Measurements from ENCODE around the gene CASTOR1. TPM values are rescaled to one million over a fixed set of nuclear protein-coding genes. Genes with fewer than 3 reads are reported as not detected.

Gene CASTOR1
- total and polyA plus RNA-seq, 9 donors = 3.5 to 7.1 (median 4.8) TPM

GRCh38 chr22:30238661-30239487 is 50.4 kb downstream of the CASTOR1 start:
- Histone ChIP-seq H3K27me3 (ENCODE audit: control insufficient read depth, insufficient read depth, low read length) (peaks cover 24% of the 10 kb centered on the region), H3K4me3 (ENCODE audit: low read length) (no peak overlapping the region), H3K4me1 (ENCODE audit: control insufficient read depth, insufficient read depth, low read length) (peaks cover 73% of the 10 kb centered on the region), H3K36me3 (ENCODE audit: control insufficient read depth, insufficient read depth, low read length) (no peaks in the 10 kb centered on the region), H3K9me3 (replicated peaks; ENCODE audit: control insufficient read depth, low read depth, low read length) (no peaks in the 10 kb centered on the region), H3K27ac (ENCODE audit: low read length) (peak overlapping the region; percentile 13)
- 47% methylated on average over 24 of the region's 27 CpGs for WGBS (ENCODE audit: insufficient coverage)
- peak; percentile 91 for DNase-seq

DNA sequence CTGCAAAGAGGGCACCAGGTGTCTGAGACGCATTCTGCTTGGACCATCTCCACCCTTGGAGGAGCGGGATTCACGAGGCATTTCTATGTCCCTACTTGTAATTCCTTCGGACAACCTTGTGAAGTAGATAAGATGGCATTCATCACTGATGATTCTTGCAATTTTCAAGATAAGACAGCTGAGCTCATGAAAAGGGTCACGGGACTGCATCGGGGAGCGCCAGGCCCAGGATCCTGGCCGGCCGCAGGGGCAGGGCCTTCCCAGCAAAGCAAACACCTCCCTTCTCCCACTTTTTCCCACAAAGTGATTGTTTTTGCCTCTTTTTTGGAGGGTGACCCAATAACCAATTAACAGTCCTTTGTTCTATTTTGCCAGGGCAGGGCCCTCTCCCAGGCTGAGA is 51.2 kb downstream of the CASTOR1 start:
- no peak overlapping the region for H3K27ac ChIP-seq (ENCODE audit: low read length)
- H3K27me3 ChIP-seq (ENCODE audit: control insufficient read depth, insufficient read depth, low read length) = peaks cover 21% of the 10 kb centered on the region
- WGBS (ENCODE audit: insufficient coverage) = 90% methylated on average over 2 of the region's 9 CpGs

GRCh38 chr22:30236875-30237274 is 52.4 kb downstream of the CASTOR1 start:
- Histone ChIP-seq H3K27me3 (ENCODE audit: control insufficient read depth, insufficient read depth, low read length) (peaks cover 30% of the 10 kb centered on the region), H3K4me3 (ENCODE audit: low read length) (no peak overlapping the region), H3K9me3 (replicated peaks; ENCODE audit: control insufficient read depth, low read depth, low read length) (no peaks in the 10 kb centered on the region), H3K36me3 (ENCODE audit: control insufficient read depth, insufficient read depth, low read length) (no peaks in the 10 kb centered on the region), H3K27ac (ENCODE audit: low read length) (no peak overlapping the region), H3K4me1 (ENCODE audit: control insufficient read depth, insufficient read depth, low read length) (peaks cover 83% of the 10 kb centered on the region)
- no peak for DNase-seq
- WGBS (ENCODE audit: insufficient coverage) = 55% methylated on average over 2 of the region's 5 CpGs

More for the DNA sequence above, 51.2 kb downstream of the CASTOR1 start:
- Histone ChIP-seq H3K4me1 (ENCODE audit: control insufficient read depth, insufficient read depth, low read length) (peaks cover 79% of the 10 kb centered on the region), H3K9me3 (replicated peaks; ENCODE audit: control insufficient read depth, low read depth, low read length) (no peaks in the 10 kb centered on the region), H3K4me3 (ENCODE audit: low read length) (no peak overlapping the region), H3K36me3 (ENCODE audit: control insufficient read depth, insufficient read depth, low read length) (no peaks in the 10 kb centered on the region)
- DNase-seq = no peak

DNA sequence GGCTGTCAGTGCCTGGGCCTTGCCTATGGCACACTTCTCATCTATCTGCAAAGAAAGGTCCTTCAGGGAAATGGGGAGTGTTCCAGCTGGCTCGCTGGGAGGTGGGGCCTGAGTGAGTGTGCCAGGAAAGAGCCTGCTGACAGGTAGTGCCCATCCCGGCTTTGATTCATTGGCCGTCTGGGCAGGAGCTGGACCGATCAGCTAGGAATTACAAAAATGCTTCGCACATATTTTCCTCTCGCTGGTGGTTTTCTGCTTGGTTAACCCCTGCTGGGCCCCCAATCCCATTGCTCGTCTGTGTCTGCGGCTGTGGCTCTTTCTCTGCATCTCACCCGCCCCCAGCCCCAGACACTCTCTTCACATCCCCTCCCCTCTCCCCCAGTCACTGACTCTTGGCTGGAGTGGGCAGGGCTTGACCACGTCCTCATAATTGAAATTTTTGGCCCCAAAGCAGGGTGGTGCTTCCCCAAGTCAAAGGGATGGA is 53.6 kb downstream of the CASTOR1 start:
- Histone ChIP-seq H3K9me3 (replicated peaks; ENCODE audit: control insufficient read depth, low read depth, low read length) (no peaks in the 10 kb centered on the region), H3K36me3 (ENCODE audit: control insufficient read depth, insufficient read depth, low read length) (no peaks in the 10 kb centered on the region), H3K27ac (ENCODE audit: low read length) (peak overlapping the region; percentile 31), H3K4me1 (ENCODE audit: control insufficient read depth, insufficient read depth, low read length) (peaks cover 72% of the 10 kb centered on the region), H3K4me3 (ENCODE audit: low read length) (no peak overlapping the region), H3K27me3 (ENCODE audit: control insufficient read depth, insufficient read depth, low read length) (peaks cover 27% of the 10 kb centered on the region)
- WGBS (ENCODE audit: insufficient coverage) = 18% methylated on average over 10 of the region's 10 CpGs
- no peak for DNase-seq

Other genes with a start within 250 kb of the CASTOR1 start
- not detected for gene HORMAD2, start 209.0 kb downstream of the CASTOR1 start, total RNA-seq
- not detected for gene HORMAD2, start 209.0 kb downstream of the CASTOR1 start, polyA plus RNA-seq (ENCODE audit: insufficient read depth in 1 of 8, insufficient read length in 8 of 8, low replicate concordance in 1 of 8)
- gene LIF, start 42.7 kb downstream of the CASTOR1 start, total RNA-seq = 0.75 TPM
- gene LIF, start 42.7 kb downstream of the CASTOR1 start, polyA plus RNA-seq (ENCODE audit: insufficient read depth in 1 of 8, insufficient read length in 8 of 8, low replicate concordance in 1 of 8) = 1 to 10 TPM in 3 of 8 donors, under 1 TPM in 5; 0.57 to 1.4 (median 0.88) TPM
- 0.22 TPM for gene OSM, start 22.7 kb downstream of the CASTOR1 start, total RNA-seq
- gene OSM, start 22.7 kb downstream of the CASTOR1 start, polyA plus RNA-seq (ENCODE audit: insufficient read depth in 1 of 8, insufficient read length in 8 of 8, low replicate concordance in 1 of 8) = 1 to 10 TPM in 1 of 8 donors, under 1 TPM in 6, not detected in 1; 0.09 to 1.5 (median 0.34) TPM
- gene TBC1D10A, start 37.4 kb upstream of the CASTOR1 start, total RNA-seq = 7.4 TPM
- 10 to 100 TPM in 1 of 8 donors, 1 to 10 TPM in 7; 6.2 to 11.3 (median 8.5) TPM for gene TBC1D10A, start 37.4 kb upstream of the CASTOR1 start, polyA plus RNA-seq (ENCODE audit: insufficient read depth in 1 of 8, insufficient read length in 8 of 8, low replicate concordance in 1 of 8)
- gene SF3A1, start 67.4 kb upstream of the CASTOR1 start, total RNA-seq = 23.8 TPM
- gene SF3A1, start 67.4 kb upstream of the CASTOR1 start, polyA plus RNA-seq (ENCODE audit: insufficient read depth in 1 of 8, insufficient read length in 8 of 8, low replicate concordance in 1 of 8) = 100 to 1,000 TPM in 1 of 8 donors, 10 to 100 TPM in 7; 57.6 to 110 (median 81.2) TPM
- 0.89 TPM for gene CCDC157, start 67.5 kb upstream of the CASTOR1 start, total RNA-seq
- gene CCDC157, start 67.5 kb upstream of the CASTOR1 start, polyA plus RNA-seq (ENCODE audit: insufficient read depth in 1 of 8, insufficient read length in 8 of 8, low replicate concordance in 1 of 8) = 1 to 10 TPM in 7 of 8 donors, under 1 TPM in 1; 0.89 to 2.0 (median 1.3) TPM
- 11.9 TPM for gene RNF215, start 97.9 kb upstream of the CASTOR1 start, total RNA-seq
- gene RNF215, start 97.9 kb upstream of the CASTOR1 start, polyA plus RNA-seq (ENCODE audit: insufficient read depth in 1 of 8, insufficient read length in 8 of 8, low replicate concordance in 1 of 8) = 10 to 100 TPM; 11.2 to 15.4 (median 14.1) TPM
- gene SEC14L2, start 107.5 kb upstream of the CASTOR1 start, total RNA-seq = 2.5 TPM
- gene SEC14L2, start 107.5 kb upstream of the CASTOR1 start, polyA plus RNA-seq (ENCODE audit: insufficient read depth in 1 of 8, insufficient read length in 8 of 8, low replicate concordance in 1 of 8) = 1 to 10 TPM; 1.5 to 3.8 (median 2.1) TPM
- 8.2 TPM for gene MTFP1, start 136.3 kb upstream of the CASTOR1 start, total RNA-seq
- gene MTFP1, start 136.3 kb upstream of the CASTOR1 start, polyA plus RNA-seq (ENCODE audit: insufficient read depth in 1 of 8, insufficient read length in 8 of 8, low replicate concordance in 1 of 8) = 10 to 100 TPM in 1 of 8 donors, 1 to 10 TPM in 7; 7.1 to 10.4 (median 8.2) TPM
- gene SEC14L3, start 182.5 kb upstream of the CASTOR1 start, total RNA-seq = not detected
- under 1 TPM in 2 of 8 donors, not detected in 6; 0.05 to 0.06 TPM for gene SEC14L3, start 182.5 kb upstream of the CASTOR1 start, polyA plus RNA-seq (ENCODE audit: insufficient read depth in 1 of 8, insufficient read length in 8 of 8, low replicate concordance in 1 of 8)
- gene SEC14L4, start 216.2 kb upstream of the CASTOR1 start, total RNA-seq = not detected
- under 1 TPM in 6 of 8 donors, not detected in 2; 0.04 to 0.23 (median 0.20) TPM for gene SEC14L4, start 216.2 kb upstream of the CASTOR1 start, polyA plus RNA-seq (ENCODE audit: insufficient read depth in 1 of 8, insufficient read length in 8 of 8, low replicate concordance in 1 of 8)

Measured in muscle of leg (tissue), 11 donors.